GM23338 (cell line): Measurements from ENCODE around the gene TMEM178B. TPM values are rescaled to one million over a fixed set of nuclear protein-coding genes. Genes with fewer than 3 reads are reported as not detected.

ENCODE experiments used
- ATAC-seq: fragments of 200-7000 bp; cut with Tn5 transposase; 3 replicates; pipeline ENCODE4 v1.9.1; 2020
- DNase-seq: peaks from one replicate; pipeline ENCODE4 v3.0.0-alpha.2; 2015; ENCODE audit warnings: low spot score
- H2AFZ ChIP-seq: fragments of 200-600 bp; sonication (generic); 2 replicates; pipeline ENCODE4 v1.8.0; 2016; ENCODE audit warnings: antibody characterized with exemption, mild to moderate bottlenecking, moderate library complexity
- H3F3A ChIP-seq: fragments of 200-600 bp; sonication (generic); replicated peaks from 2 replicates; pipeline ENCODE4 v1.8.0; 2017; ENCODE audit warnings: antibody characterized with exemption, mixed run types, low read depth
- H3K27ac ChIP-seq: fragments of 200-600 bp; sonication (generic); 2 replicates; pipeline ENCODE4 v1.6.1; 2016; ENCODE audit warnings: low read depth
- H3K27me3 ChIP-seq: fragments of 200-600 bp; sonication (generic); 2 replicates; pipeline ENCODE4 v1.8.0; 2016; ENCODE audit warnings: mild to moderate bottlenecking, mixed run types, moderate library complexity; ENCODE audit not compliant: insufficient read depth
- H3K36me3 ChIP-seq: fragments of 200-600 bp; sonication (generic); 2 replicates; pipeline ENCODE4 v1.8.0; 2016; ENCODE audit warnings: mild to moderate bottlenecking; ENCODE audit not compliant: insufficient read depth
- H3K4me1 ChIP-seq: fragments of 200-600 bp; sonication (generic); 2 replicates; pipeline ENCODE4 v1.8.0; 2016; ENCODE audit warnings: mild to moderate bottlenecking, moderate library complexity; ENCODE audit not compliant: insufficient read depth
- H3K4me2 ChIP-seq: fragments of 200-600 bp; sonication (generic); 2 replicates; pipeline ENCODE4 v1.7.1; 2017; ENCODE audit warnings: mixed run types
- H3K4me3 ChIP-seq: fragments of 200-600 bp; sonication (generic); 2 replicates; pipeline ENCODE4 v1.6.1; 2016; ENCODE audit warnings: mixed run types
- H3K79me2 ChIP-seq: fragments of 200-600 bp; sonication (generic); replicated peaks from 2 replicates; pipeline ENCODE4 v1.8.0; 2017; ENCODE audit warnings: mild to moderate bottlenecking; ENCODE audit not compliant: insufficient read depth
- H3K9me2 ChIP-seq: fragments of 200-600 bp; sonication (generic); 2 replicates; pipeline ENCODE4 v1.8.0; 2017; ENCODE audit not compliant: insufficient read depth
- H4K20me1 ChIP-seq: fragments of 200-600 bp; sonication (generic); replicated peaks from 2 replicates; pipeline ENCODE4 v1.8.0; 2017; ENCODE audit warnings: mild to moderate bottlenecking; ENCODE audit not compliant: insufficient read depth
- H3K27ac Mint-ChIP-seq: 2 replicates; pipeline ENCODE4 v1.8.0; 2020; ENCODE audit warnings: inconsistent platforms, mild to moderate bottlenecking, moderate library complexity, mixed read lengths
- H3K27me3 Mint-ChIP-seq: 3 replicates; pipeline ENCODE4 v1.8.0; 2022; ENCODE audit warnings: low read depth, mild to moderate bottlenecking, moderate library complexity, mixed read lengths, inconsistent platforms; ENCODE audit not compliant: insufficient read depth, poor library complexity
- H3K36me3 Mint-ChIP-seq: 3 replicates; pipeline ENCODE4 v1.8.0; 2021; ENCODE audit warnings: low read depth, mild to moderate bottlenecking, inconsistent platforms, moderate library complexity, mixed read lengths
- H3K4me1 Mint-ChIP-seq: 3 replicates; pipeline ENCODE4 v1.8.0; 2020; ENCODE audit warnings: mild to moderate bottlenecking, inconsistent platforms, mixed read lengths
- H3K4me3 Mint-ChIP-seq: 3 replicates; pipeline ENCODE4 v1.8.0; 2021; ENCODE audit warnings: moderate library complexity, mild to moderate bottlenecking, inconsistent platforms, mixed read lengths
- H3K9me3 Mint-ChIP-seq: 3 replicates; pipeline ENCODE4 v1.8.0; 2020; ENCODE audit warnings: moderate library complexity, mild to moderate bottlenecking, inconsistent platforms, mixed read lengths
- CREB1 ChIP-seq: fragments of 250-450 bp; sonication (Bioruptor Pico); IDR thresholded peaks from 2 replicates; pipeline ENCODE4 v1.5.0; 2020; ENCODE audit warnings: low read depth, mild to moderate bottlenecking, moderate library complexity
- EZH2 ChIP-seq: fragments of 200-600 bp; sonication (generic); IDR thresholded peaks from one replicate; pipeline ENCODE4 v1.8.0; 2017; ENCODE audit warnings: antibody characterized with exemption, mild to moderate bottlenecking, low read depth; ENCODE audit not compliant: unreplicated experiment
- EZH2phosphoT487 ChIP-seq: fragments of 200-600 bp; sonication (generic); IDR thresholded peaks from one replicate; pipeline ENCODE4 v1.8.1; 2018; ENCODE audit warnings: antibody characterized with exemption; ENCODE audit not compliant: unreplicated experiment
- JUNB ChIP-seq: IDR thresholded peaks from one replicate; pipeline ENCODE4 v1.6.1; 2016; ENCODE audit warnings: antibody characterized with exemption; ENCODE audit not compliant: unreplicated experiment
- NANOG ChIP-seq: IDR thresholded peaks from 2 replicates; pipeline ENCODE4 v1.6.1; 2016; ENCODE audit warnings: antibody characterized with exemption, borderline replicate concordance
- POLR2AphosphoS5 ChIP-seq: IDR thresholded peaks from 2 replicates; pipeline ENCODE4 v1.6.1; 2016; ENCODE audit warnings: antibody characterized with exemption, low read depth
- STAT1 ChIP-seq: IDR thresholded peaks from one replicate; pipeline ENCODE4 v1.6.1; 2016; ENCODE audit warnings: antibody characterized with exemption; ENCODE audit not compliant: unreplicated experiment
- ZNF114 ChIP-seq: fragments of 250-450 bp; sonication (Bioruptor Pico); IDR thresholded peaks from 2 replicates; pipeline ENCODE4 v1.5.0; 2020; ENCODE audit warnings: mild to moderate bottlenecking, moderate library complexity
- ZNF331 ChIP-seq: fragments of 250-450 bp; sonication (Bioruptor Pico); IDR thresholded peaks from 2 replicates; pipeline ENCODE4 v1.5.0; 2020; ENCODE audit warnings: low read depth, mild to moderate bottlenecking, moderate library complexity
- polyA plus RNA-seq: library from polyadenylated mRNA; unstranded; fragments of >200 nt; fragmentation: Nextera tagmentation; extraction: Ambion mirVana; gene quantifications from 2 replicates; pipeline ENCODE4 v1.2.1, GENCODE V29; 2016
- total RNA-seq: library from RNA; depleted of rRNA; stranded (reverse); fragments of >200 nt; shearing (Covaris generic); gene quantifications from 2 replicates; pipeline ENCODE4 v1.2.3, GENCODE V29; 2014
- TF ChIP-seq, protein P1 (sequence below): fragments of 250-450 bp; sonication (Bioruptor Pico); IDR thresholded peaks from 2 replicates; pipeline ENCODE4 v1.5.0; 2020; ENCODE audit warnings: mild to moderate bottlenecking, moderate library complexity
- TF ChIP-seq, protein P2 (sequence below), 2 experiments: fragments of 200-600 bp in 1 of 2; sonication (generic) in 1 of 2; conservative IDR thresholded peaks; 2 replicates each; pipeline versions ENCODE4 v1.5.1 to v1.6.1; 2016 to 2017; ENCODE audit warnings: antibody characterized with exemption in 2 of 2, low read depth in 2 of 2, mild to moderate bottlenecking in 2 of 2, moderate library complexity in 1 of 2
- TF ChIP-seq, protein P3 (sequence below): IDR thresholded peaks from 2 replicates; pipeline ENCODE4 v1.6.1; 2016; ENCODE audit warnings: antibody characterized with exemption
- TF ChIP-seq, protein P4 (sequence below): IDR thresholded peaks from one replicate; pipeline ENCODE4 v1.6.1; 2018; ENCODE audit warnings: antibody characterized with exemption; ENCODE audit not compliant: unreplicated experiment

The TMEM178B gene
- total and polyA plus RNA-seq, 2 experiments from 2014 or later, result 4.9 to 15.6 TPM

DNA sequence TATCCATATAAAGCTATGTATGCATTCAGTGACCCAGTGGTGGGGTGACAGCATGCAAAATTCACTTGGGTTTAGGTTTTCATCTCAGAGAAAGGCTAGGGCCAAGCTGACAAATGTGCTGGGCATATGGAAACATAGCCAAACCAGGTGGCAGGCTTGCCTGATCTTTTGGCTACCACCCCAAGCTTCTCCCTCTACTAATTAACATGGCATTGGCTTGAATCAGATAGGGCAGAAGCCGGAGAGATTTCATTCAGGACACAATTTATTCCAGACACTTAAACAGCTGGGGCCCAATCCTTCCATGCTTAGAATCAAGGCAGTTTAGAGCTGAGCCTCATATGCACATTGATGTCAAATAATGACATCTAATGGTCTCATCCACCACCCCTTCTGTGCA is 381.9 kb downstream of the TMEM178B start:
- Histone ChIP-seq H2AFZ (no peak overlapping the region), H3K79me2 (no peaks in the 10 kb centered on the region), H4K20me1 (no peaks in the 10 kb centered on the region), H3K4me2 (no peak overlapping the region), H3F3A (no peaks in the 10 kb centered on the region), H3K4me3 (no peak overlapping the region), H3K36me3 (no peaks in the 10 kb centered on the region), H3K27me3 (no peaks in the 10 kb centered on the region), H3K27ac (no peak overlapping the region), H3K9me2 (peaks cover 5% of the 10 kb centered on the region), H3K4me1 (0 out of 2 replicates have a peak, but pooled peaks cover 1% of the 10 kb centered on the region)
- Mint-ChIP-seq H3K4me3 (no peak overlapping the region), H3K27ac (no peak overlapping the region), H3K36me3 (no peaks in the 10 kb centered on the region), H3K27me3 (peaks cover 9% of the 10 kb centered on the region), H3K9me3 (no peaks in the 10 kb centered on the region), H3K4me1 (peaks cover 2% of the 10 kb centered on the region; the same call in 1 of the 3 replicates)
- no peak for ATAC-seq
- DNase-seq, result no peak
- TF ChIP-seq EZH2 (no peak), ZNF114 (CRISPR knock-in tag) (no peak), POLR2AphosphoS5 (no peak), STAT1 (no peak), ZNF331 (no peak), NANOG (no peak), CREB1 (CRISPR knock-in tag) (no peak), EZH2phosphoT487 (no peak), JUNB (no peak)
- TF ChIP-seq, protein P1, sequence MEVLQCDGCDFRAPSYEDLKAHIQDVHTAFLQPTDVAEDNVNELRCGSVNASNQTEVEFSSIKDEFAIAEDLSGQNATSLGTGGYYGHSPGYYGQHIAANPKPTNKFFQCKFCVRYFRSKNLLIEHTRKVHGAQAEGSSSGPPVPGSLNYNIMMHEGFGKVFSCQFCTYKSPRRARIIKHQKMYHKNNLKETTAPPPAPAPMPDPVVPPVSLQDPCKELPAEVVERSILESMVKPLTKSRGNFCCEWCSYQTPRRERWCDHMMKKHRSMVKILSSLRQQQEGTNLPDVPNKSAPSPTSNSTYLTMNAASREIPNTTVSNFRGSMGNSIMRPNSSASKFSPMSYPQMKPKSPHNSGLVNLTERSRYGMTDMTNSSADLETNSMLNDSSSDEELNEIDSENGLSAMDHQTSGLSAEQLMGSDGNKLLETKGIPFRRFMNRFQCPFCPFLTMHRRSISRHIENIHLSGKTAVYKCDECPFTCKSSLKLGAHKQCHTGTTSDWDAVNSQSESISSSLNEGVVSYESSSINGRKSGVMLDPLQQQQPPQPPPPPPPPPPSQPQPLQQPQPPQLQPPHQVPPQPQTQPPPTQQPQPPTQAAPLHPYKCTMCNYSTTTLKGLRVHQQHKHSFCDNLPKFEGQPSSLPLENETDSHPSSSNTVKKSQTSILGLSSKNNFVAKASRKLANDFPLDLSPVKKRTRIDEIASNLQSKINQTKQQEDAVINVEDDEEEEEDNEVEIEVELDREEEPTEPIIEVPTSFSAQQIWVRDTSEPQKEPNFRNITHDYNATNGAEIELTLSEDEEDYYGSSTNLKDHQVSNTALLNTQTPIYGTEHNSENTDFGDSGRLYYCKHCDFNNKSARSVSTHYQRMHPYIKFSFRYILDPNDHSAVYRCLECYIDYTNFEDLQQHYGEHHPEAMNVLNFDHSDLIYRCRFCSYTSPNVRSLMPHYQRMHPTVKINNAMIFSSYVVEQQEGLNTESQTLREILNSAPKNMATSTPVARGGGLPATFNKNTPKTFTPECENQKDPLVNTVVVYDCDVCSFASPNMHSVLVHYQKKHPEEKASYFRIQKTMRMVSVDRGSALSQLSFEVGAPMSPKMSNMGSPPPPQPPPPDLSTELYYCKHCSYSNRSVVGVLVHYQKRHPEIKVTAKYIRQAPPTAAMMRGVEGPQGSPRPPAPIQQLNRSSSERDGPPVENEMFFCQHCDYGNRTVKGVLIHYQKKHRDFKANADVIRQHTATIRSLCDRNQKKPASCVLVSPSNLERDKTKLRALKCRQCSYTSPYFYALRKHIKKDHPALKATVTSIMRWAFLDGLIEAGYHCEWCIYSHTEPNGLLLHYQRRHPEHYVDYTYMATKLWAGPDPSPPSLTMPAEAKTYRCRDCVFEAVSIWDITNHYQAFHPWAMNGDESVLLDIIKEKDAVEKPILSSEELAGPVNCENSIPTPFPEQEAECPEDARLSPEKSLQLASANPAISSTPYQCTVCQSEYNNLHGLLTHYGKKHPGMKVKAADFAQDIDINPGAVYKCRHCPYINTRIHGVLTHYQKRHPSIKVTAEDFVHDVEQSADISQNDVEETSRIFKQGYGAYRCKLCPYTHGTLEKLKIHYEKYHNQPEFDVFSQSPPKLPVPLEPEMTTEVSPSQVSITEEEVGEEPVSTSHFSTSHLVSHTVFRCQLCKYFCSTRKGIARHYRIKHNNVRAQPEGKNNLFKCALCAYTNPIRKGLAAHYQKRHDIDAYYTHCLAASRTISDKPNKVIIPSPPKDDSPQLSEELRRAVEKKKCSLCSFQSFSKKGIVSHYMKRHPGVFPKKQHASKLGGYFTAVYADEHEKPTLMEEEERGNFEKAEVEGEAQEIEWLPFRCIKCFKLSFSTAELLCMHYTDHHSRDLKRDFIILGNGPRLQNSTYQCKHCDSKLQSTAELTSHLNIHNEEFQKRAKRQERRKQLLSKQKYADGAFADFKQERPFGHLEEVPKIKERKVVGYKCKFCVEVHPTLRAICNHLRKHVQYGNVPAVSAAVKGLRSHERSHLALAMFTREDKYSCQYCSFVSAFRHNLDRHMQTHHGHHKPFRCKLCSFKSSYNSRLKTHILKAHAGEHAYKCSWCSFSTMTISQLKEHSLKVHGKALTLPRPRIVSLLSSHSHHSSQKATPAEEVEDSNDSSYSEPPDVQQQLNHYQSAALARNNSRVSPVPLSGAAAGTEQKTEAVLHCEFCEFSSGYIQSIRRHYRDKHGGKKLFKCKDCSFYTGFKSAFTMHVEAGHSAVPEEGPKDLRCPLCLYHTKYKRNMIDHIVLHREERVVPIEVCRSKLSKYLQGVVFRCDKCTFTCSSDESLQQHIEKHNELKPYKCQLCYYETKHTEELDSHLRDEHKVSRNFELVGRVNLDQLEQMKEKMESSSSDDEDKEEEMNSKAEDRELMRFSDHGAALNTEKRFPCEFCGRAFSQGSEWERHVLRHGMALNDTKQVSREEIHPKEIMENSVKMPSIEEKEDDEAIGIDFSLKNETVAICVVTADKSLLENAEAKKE, result no peak
- TF ChIP-seq, protein P2, sequence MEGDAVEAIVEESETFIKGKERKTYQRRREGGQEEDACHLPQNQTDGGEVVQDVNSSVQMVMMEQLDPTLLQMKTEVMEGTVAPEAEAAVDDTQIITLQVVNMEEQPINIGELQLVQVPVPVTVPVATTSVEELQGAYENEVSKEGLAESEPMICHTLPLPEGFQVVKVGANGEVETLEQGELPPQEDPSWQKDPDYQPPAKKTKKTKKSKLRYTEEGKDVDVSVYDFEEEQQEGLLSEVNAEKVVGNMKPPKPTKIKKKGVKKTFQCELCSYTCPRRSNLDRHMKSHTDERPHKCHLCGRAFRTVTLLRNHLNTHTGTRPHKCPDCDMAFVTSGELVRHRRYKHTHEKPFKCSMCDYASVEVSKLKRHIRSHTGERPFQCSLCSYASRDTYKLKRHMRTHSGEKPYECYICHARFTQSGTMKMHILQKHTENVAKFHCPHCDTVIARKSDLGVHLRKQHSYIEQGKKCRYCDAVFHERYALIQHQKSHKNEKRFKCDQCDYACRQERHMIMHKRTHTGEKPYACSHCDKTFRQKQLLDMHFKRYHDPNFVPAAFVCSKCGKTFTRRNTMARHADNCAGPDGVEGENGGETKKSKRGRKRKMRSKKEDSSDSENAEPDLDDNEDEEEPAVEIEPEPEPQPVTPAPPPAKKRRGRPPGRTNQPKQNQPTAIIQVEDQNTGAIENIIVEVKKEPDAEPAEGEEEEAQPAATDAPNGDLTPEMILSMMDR (conservative IDR thresholded peaks at IDR 0.05; ENCODE audit: low read depth in 2 of 2), result no peak
- TF ChIP-seq, protein P3, sequence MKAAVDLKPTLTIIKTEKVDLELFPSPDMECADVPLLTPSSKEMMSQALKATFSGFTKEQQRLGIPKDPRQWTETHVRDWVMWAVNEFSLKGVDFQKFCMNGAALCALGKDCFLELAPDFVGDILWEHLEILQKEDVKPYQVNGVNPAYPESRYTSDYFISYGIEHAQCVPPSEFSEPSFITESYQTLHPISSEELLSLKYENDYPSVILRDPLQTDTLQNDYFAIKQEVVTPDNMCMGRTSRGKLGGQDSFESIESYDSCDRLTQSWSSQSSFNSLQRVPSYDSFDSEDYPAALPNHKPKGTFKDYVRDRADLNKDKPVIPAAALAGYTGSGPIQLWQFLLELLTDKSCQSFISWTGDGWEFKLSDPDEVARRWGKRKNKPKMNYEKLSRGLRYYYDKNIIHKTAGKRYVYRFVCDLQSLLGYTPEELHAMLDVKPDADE, result no peak
- TF ChIP-seq, protein P4, sequence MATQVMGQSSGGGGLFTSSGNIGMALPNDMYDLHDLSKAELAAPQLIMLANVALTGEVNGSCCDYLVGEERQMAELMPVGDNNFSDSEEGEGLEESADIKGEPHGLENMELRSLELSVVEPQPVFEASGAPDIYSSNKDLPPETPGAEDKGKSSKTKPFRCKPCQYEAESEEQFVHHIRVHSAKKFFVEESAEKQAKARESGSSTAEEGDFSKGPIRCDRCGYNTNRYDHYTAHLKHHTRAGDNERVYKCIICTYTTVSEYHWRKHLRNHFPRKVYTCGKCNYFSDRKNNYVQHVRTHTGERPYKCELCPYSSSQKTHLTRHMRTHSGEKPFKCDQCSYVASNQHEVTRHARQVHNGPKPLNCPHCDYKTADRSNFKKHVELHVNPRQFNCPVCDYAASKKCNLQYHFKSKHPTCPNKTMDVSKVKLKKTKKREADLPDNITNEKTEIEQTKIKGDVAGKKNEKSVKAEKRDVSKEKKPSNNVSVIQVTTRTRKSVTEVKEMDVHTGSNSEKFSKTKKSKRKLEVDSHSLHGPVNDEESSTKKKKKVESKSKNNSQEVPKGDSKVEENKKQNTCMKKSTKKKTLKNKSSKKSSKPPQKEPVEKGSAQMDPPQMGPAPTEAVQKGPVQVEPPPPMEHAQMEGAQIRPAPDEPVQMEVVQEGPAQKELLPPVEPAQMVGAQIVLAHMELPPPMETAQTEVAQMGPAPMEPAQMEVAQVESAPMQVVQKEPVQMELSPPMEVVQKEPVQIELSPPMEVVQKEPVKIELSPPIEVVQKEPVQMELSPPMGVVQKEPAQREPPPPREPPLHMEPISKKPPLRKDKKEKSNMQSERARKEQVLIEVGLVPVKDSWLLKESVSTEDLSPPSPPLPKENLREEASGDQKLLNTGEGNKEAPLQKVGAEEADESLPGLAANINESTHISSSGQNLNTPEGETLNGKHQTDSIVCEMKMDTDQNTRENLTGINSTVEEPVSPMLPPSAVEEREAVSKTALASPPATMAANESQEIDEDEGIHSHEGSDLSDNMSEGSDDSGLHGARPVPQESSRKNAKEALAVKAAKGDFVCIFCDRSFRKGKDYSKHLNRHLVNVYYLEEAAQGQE, result no peak
